SHP77 (cell line): ENCODE data around the gene BCL11B.

Experiments
- DNase-seq, 2 experiments: peaks; one replicate each; lab custom pipeline; 2025; lab: John Stamatoyannopoulos, UW

Gene BCL11B

GRCh38 chr14:99271951-99272631 lies at the start of gene BCL11B:
Gene BCL11B (minus strand): TSS chr14:99272197. CDS start chr14:99271218, 979 bp downstream.
- no peak for DNase-seq

GRCh38 chr14:99321236-99321925 lies 49.4 kb upstream of the BCL11B start:
- DNase-seq: no peak

GRCh38 chr14:99320621-99321235 lies 48.7 kb upstream of the BCL11B start:
- DNase-seq: no peak

GRCh38 chr14:99320105-99320572 lies 48.1 kb upstream of the BCL11B start:
- DNase-seq: peak in 1 of 2 experiments; percentile 19

GRCh38 chr14:99318959-99319295 lies 46.9 kb upstream of the BCL11B start:
- DNase-seq: no peak

- no peak for DNase-seq
These were observed 46.3 kb upstream of the BCL11B start for GRCh38 chr14:99318091-99318958.

- no peak for DNase-seq
These were observed 45.5 kb upstream of the BCL11B start for GRCh38 chr14:99317231-99318090.

GRCh38 chr14:99316281-99317163 lies 44.5 kb upstream of the BCL11B start:
- DNase-seq: no peak

GRCh38 chr14:99315197-99315596 lies 43.2 kb upstream of the BCL11B start:
- no peak for DNase-seq

- DNase-seq: no peak
These were observed 42.6 kb upstream of the BCL11B start for GRCh38 chr14:99314623-99315022.

GRCh38 chr14:99313234-99313633 lies 41.2 kb upstream of the BCL11B start:
- no peak for DNase-seq

GRCh38 chr14:99312106-99312505 lies 40.1 kb upstream of the BCL11B start:
- no peak for DNase-seq

GRCh38 chr14:99309220-99309766 lies 37.3 kb upstream of the BCL11B start:
- no peak for DNase-seq

- no peak for DNase-seq
These were observed 32.2 kb upstream of the BCL11B start for GRCh38 chr14:99304208-99304607.

GRCh38 chr14:99300190-99300589 lies 28.2 kb upstream of the BCL11B start:
- DNase-seq: no peak

- DNase-seq: no peak
These were observed 24.5 kb upstream of the BCL11B start for GRCh38 chr14:99296517-99296916.

GRCh38 chr14:99289394-99290189 lies 17.6 kb upstream of the BCL11B start:
- no peak for DNase-seq

- DNase-seq: no peak
These were observed 17.0 kb upstream of the BCL11B start for GRCh38 chr14:99288948-99289347.
